GM18858 (cell line): ENCODE results near the gene PXDN.

Experiments used
- ATAC-seq: cut with Tn5 transposase; IDR thresholded peaks from one replicate; pipeline ENCODE4 v1.9.1; 2021; ENCODE audit not compliant: unreplicated experiment

PXDN gene

DNA sequence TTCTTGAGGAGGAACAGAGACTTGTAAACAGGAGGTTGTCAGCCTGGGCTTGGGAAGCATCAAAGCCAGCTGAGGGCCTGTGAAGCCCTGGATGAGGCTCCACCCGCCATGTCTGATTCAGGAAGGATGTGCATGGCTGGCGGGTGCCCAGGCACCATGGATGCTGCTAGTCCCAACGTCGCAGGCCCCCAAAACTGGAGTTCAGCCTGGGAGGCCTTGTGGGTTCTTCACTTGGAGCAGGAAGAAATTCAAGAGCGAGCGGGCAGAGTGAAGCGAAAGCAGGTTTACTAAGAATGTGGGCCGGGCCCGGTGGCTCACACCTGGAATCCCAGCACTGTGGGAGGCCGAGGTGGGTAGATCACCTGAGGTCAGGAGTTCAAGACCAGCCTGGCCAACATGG lies 12.1 kb upstream of the PXDN start:
- no peak for ATAC-seq

DNA sequence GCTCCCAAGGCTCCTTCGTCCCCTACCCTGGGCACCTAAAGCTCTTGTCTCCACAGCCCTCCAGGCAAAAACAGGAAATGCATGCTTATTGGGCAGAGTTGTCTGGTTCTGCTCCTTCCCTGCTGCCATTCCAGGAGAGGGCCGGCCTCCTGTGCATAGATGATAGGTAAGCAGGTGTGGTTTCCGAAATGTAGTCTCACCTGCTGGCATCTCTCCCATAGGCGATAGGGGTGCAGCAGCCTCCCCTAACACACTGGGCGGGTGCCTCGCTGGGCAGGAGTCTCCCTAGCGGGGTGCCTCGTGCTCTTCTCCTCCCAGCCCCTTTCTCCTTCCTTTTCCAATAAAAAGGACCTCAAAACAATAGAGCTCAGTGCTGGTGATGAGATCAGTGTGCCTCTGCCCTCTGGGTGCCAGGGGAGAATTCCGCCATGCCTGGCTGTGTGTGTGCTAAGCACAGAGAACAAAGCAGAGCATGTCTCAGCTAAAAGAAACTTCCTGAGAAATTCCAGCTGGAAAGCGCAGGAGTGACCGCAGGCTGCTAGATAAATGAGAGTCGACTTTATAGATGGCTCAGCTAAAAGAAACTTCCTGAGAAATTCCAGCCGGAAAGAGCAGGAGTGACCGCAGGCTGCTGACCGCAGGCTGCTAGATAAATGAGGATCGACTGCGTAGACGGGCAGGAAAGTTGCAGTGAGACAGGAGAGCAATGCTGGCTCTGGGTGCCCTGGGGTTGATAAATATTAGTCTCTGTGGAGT lies 11.3 kb upstream of the PXDN start:
- no peak for ATAC-seq

DNA sequence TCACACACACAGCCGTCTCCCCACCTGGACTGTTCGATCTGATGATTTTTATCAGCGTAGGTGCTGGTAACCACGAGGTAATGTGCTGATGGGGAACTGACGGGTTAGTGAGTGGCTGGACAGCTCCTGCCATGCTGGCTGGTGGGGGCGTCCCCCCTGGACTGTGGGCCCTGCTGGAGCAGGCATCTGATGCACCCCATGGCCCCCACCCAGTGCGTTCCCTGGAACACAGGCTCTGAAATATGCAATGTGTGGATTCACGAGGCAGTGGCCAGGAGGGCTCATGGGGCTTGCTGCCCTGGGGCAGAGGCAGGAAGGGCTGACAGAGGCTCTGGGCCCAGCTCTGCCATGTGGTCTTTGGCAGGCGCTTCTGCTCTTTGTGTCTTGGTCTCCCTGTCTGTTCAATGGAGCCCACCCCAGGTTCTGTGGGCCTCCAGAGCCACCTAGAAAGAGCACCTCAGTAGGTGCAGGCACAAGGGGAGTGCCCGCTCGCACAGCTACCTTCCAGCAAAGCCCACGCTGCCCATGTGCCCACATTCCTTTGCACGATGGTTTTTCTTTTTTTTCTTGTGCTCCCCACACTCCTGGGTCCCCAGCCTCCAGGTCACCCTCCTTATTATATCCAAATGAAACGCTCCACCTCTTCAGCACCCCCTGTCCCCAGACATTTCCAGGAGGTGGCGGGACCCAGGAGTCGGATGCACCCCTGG lies 10.3 kb upstream of the PXDN start:
- ATAC-seq: no peak

DNA sequence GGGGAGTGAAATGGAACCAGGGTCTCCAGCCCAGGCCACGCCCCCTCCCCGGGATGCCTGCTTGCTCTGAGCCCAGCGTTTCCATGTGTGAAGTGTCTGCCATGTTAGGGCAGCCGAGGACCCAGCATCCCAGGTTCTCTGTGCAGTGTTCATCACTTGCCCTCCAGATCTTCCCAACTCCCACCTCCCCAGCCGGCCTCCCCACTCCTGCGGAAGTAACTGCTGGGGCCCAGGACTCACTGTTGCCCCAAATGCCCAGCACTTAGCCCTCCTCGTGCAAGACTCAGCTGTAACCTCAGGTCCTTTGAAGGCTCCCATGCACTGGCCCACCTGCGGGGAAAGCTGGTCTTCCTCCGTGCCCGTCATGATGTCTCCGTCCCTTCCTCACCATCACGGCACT lies 9.7 kb upstream of the PXDN start:
- no peak for ATAC-seq

DNA sequence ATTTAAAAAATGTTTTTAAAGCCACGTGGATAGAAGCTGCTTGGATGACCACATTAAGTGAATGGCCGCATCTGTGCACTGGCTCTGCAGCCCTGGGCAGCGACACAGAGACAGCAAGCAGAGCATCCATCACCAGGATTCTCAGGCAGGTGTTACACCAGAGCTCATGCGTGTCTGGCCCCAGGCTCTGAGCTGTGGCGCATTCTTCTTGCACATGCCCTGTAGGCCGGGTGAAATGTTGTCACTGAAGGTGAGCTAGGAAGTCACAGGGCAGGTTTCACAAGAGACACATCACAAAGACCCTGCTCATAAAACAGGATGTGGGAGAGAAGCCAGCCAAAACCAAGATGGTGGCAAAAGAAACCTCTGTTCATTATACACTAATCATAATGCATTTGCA lies 8.4 kb upstream of the PXDN start:
- no peak for ATAC-seq

DNA sequence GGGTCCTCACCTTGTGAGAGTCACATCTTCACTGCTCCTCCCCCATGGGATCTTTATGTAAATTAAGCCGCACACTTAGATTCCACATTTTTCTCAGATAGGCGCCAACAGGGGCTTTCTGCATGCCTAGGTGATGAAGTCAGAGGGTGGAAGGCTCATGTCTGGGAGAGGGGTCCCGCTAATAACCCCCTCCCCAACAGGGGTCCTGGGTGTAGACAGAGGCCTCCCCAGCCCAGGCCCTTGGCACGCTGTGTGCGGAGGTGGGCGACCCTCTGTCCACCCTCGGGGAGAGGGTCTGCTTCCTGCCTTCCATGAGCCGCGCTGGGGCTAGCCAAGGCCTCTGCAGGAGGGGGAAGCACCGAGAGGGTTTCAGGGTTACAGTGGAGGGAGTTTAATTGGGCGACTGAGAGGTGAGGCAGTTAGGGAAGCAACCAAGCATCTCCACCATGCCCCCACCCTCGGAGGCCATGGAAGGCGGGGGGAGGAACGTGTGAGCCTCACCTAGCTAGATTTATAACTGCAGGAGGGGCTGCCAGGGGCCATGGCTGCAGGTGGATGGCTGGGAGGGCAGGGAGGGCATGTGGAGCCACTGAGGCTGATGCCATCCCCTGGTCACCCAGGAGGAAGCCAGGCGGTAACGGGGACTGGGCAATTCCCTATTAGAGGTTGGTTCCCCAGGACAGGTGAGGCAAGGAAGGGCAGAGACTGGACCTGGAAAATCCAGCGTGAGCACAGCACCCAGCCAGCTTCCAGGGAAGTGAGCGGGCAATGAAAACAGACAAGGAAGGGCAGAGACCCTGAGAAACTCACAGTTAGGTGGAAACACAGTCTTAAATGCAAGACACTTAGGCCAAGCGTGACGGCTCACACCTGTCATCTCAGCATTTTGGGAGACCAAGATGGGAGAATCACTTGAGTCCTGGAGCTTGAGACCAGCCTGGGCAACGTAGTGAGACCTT lies 7.7 kb upstream of the PXDN start:
- no peak for ATAC-seq

DNA sequence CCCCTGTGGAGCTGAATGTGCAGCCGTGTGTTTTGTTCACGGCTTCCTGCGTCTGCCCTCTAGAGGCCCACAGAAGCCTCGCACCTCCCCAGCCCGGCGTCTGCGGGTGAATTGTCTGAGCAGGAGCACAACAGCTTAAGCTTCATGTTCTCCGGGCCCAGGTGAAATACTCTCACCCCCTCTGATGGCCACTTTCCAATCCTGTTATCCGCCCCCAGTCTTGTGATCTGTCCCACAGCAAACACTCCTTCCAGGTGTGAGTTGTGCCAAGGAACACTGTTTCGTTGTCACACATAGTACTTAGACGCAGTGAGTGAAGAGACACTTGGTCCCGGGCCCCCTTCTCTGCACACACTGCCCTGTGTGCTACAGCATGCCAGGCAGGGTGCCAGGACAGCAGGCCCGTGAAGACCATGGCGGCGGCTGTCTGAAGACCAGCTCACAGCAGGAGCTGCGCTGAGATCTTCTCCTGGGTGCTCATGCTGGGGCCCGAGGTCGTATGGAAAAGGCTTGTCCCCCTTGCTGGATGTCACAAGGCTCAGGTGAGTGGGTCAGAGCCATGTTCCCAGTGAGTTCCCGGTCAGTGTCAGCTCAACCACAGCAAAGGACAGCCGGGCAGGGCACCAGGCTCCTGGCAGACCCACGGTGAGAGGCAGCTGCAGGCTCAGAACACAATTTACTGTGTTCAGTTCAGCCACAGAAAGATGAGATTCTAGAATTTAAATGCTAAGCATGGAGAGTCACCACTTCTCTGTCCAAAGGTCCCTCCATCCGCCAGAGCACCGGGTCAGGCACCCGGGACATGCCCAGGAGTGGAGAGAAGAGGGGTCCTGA lies 6.8 kb upstream of the PXDN start:
- no peak for ATAC-seq

DNA sequence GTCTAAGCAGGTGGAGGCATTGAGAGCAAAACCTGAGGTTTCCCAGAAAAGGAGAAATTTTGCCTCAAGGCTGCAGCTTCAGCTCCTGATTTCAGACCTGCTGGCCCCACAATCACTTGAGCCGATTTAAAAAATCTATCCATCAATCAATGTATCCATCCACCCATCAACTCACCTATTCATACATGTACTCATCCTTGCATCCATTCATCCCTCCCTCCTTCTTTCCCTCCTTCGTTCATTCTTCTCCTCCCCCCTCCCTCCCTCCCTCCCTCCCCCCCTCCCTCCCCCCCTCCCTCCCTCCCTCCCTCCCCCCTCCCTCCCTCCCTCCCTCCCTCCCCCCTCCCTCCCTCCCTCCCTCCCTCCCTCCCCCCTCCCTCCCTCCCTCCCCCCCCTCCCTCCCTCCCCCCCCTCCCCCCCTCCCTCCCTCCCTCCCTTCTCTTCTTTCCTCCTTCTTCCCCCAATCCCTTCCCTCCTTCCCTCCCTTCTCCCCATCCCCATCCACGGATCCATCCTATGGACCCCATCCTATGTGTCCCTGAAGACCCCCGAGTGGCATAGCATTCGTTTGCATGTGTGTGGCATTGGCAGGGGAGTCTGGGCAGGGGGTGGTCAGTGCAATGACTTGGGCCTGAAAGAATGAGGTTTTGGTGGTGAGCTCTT lies 6.1 kb upstream of the PXDN start:
- ATAC-seq: no peak

DNA sequence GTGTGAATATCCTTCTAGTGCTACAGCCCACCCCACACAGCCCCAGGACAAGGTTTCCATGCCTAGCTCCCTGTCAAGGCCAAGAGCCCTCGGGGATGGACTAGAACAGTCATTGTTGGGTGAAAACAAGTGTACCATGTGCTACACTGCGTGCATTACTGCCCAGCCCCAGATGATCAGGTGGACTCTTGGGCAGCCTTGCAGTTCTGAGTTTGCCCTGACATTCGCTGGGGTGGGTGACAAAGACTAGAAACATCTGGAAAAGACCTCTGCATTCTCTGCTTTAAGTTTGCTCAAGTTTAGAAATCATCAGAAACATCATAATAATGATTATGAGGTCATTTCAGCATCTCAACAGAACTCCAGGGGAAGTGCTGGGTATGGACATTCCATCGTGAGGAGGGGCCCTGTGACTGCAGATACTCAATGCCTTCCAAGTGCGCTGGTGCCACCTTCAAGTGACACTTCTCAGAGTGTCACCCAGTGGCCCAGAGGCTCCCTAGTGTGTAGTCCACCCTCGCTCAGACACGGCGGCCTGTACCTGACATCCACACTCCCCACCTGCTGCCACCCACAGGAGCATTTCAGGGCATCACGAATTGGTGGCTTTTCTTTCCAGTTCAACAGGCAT lies 5.3 kb upstream of the PXDN start:
- no peak for ATAC-seq

DNA sequence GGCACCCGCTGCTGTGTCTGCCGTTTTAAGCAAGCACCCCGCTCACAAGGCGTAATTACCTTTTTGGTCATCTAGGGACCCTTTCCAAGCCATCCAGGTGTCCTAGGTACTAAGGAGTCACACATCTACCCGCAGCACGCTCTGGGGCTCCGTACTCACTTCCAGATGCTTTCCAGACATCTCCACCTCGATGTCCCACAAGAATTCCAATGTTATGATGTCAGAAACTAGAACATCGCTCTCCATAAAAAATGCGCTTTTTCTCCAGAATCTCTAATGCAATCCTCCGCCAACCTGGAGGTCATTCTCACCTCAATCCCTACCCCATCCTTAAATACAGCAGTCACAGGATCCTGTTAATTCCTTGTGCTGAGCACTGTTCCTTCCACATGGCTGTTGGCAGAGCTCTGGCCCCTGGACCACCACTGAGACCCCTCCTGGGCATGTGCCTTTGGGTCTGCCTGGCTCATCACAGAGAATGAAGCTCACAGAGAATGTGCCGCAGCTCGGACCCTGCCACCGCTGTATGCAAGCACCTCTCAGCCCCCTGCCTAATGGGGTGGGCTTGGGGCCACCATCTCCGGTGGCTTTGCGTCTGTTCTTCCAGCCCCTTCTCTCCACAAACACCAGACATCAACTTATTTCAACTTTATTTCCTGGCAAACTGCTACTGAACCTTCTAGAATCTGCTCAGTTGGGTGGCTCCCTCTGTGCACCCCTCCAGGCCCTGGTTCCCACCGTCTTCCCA lies 4.6 kb upstream of the PXDN start:
- ATAC-seq: no peak

DNA sequence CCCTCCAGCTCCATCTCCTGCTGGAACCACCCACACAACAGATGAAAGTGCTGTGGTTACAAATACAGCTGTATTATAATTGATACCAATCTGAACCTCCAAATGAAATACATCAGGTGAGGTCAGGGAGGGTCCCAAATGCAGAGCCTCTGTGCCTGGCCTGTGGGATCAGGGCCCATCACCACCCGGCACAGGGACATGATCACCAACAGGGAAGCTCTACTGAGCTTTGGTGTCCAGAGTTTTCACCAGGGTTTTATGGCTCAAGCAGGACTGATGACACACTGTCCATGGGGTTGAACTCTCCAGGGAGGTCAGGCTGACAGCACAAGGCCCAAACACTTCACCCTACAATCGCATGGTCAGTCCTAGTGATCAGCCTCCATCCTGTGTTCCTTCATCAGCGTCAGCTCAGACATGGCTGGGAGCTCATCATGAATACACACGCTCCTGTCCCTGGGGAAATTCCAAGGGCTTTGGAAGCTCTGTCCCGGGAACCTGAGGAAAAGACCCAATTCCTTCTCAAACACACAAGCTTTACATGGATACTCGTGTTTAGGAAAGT lies 3.9 kb upstream of the PXDN start:
- no peak for ATAC-seq

DNA sequence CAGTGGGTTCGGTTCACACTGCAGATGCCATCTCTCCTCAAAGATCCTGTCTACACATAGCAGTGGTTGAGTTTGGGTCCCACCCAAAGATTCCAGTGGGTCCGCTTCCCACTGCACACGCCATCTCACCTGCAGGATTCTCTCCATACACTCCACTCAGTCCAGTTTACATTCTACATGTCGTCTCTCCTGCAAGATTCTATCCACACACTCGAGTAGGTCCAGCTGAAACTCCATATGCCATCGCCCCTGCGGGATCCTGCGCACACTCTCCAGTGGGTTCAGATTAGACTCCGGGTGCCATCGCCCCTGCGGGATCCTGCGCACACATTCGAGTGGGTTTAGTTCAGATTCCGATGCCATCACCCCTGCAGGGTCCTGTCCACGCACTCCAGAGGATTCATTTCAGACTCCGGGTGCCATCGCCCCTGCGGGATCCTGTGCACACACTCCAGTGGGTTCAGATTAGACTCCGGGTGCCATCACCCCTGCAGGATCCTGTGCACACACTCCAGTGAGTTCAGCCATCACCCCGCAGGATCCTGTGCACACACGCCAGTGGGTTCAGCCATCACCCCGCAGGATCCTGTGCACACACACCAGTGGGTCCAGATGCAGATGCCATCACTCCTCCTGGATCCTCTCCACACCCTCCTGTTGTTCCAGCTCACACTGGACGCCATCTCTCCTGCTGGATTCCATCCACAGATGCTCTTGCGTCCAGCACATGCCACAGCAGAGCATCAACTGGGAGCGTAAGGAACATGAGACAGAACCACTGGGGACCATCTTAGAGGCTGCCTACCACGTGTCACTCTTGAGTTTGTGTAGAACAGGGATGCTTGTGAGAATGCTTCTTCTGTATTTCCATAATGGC lies 3.0 kb upstream of the PXDN start:
- no peak for ATAC-seq

DNA sequence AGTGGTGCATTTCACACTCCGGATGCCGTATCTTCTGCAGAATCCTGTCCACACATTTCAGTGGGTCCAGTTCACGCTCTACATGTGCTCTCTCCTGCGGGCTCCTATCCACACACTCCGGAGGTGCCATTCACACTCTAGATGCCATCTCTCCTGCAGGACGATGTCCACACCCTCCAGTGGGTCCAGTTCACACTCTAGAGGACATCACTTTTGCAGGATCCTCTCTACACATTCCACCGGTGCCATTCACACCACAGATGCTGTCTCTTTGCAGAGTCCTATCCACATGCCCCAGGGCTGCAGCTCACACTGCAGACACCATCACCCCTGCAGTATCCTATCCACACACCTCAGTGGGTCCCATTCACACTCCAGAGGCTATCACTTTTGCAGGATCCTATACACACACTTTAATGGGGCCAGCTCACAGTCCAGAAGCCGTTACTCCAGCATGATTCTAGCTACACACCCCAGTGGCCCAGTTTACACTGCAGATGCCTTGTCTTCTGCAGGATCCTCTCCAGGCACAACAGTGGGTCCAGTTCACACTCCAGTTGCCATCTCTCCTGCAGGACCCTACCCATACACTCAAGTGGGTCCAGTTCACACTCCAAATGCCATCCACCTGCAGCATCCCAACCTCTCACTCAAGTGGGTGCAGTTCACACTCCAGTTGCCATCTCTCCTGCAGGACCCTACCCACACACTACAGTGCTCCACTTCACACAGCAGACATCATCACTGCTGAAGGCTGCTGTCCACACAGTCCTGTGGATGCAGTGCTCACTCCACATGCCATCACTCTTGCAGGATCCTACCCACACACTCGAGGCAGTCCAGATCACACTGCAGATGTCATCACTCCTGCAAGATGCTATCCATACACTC lies 2.1 kb upstream of the PXDN start:
- no peak for ATAC-seq

DNA sequence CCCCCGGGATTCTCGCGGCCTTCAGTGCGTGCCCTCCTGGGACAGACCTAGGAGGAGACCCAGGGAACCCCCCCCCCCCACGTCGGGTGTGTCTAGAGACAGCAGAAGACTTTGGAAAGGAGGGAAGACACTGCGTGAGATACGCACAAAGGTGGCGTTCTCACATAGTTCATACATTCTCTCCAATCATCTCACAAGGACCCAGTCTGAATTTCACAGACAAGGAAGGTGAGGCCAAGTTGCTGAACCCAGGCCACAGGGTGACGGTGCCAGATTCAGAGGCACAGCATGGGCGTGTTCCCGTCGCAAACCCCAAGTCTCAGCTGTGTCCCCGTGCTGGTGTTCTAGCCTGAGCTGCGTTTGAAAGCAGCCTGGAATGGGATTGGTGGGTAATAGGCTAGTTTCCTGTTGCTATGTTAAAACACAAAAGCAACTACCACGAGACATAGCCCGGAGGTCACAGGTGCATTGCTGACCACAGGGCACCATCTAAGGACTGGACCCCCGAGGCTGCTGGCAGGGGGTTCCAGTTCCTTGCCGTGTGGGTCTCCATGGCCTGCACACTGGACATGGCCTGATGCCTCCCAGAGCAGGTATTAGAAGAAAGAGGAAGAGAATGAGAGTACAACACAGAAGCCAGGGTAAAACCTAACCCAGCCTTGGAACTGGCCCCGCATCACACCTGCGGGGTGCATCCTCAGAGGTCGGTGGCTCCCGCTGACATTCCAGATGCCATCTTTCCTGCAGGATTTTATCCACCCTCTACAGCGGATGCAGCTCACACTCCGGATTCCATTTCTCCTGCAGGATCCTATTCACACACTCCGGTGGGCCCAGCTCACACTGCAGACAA lies 1.1 kb upstream of the PXDN start:
- no peak for ATAC-seq

DNA sequence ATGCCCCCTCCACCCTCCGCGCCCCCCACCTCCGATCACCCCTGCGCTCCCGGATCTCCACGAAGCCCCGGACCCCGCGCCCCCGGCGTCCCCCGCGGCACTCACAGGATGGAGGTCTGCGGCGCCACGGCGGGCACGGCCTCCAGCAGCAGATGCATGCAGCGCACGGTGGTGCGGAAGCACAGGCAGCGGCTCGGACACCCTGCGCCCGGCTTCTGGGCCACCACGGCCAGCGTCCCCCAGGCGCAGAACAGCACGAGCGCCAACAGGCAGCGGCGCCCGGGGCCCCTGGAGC lies 217 bp downstream of the PXDN start:
- no peak for ATAC-seq
